Glutamatergic neuron (in vitro differentiated cells): ENCODE results near the gene OGA. TPM values are rescaled to one million over a fixed set of nuclear protein-coding genes. Genes with fewer than 3 reads are reported as not detected.

ENCODE experiments used
- DNase-seq: peaks from one replicate; pipeline ENCODE4 v3.0.0; 2022
- H3K27ac Mint-ChIP-seq: one replicate; pipeline ENCODE4 v1.8.0; 2020; ENCODE audit warnings: mild to moderate bottlenecking, mixed read lengths, inconsistent platforms; ENCODE audit not compliant: unreplicated experiment
- H3K27me3 Mint-ChIP-seq: one replicate; pipeline ENCODE4 v1.8.0; 2020; ENCODE audit warnings: mild to moderate bottlenecking, moderate library complexity, mixed read lengths, inconsistent platforms; ENCODE audit not compliant: unreplicated experiment
- H3K36me3 Mint-ChIP-seq: one replicate; pipeline ENCODE4 v1.8.0; 2020; ENCODE audit warnings: mild to moderate bottlenecking, mixed read lengths, inconsistent platforms; ENCODE audit not compliant: unreplicated experiment
- H3K4me1 Mint-ChIP-seq: one replicate; pipeline ENCODE4 v1.8.0; 2020; ENCODE audit warnings: mild to moderate bottlenecking, low read depth, mixed read lengths, inconsistent platforms; ENCODE audit not compliant: unreplicated experiment
- H3K4me3 Mint-ChIP-seq: one replicate; pipeline ENCODE4 v1.8.0; 2020; ENCODE audit warnings: mild to moderate bottlenecking, mixed read lengths, inconsistent platforms; ENCODE audit not compliant: unreplicated experiment
- H3K9me3 Mint-ChIP-seq: one replicate; pipeline ENCODE4 v1.8.0; 2020; ENCODE audit warnings: mild to moderate bottlenecking, moderate library complexity, mixed read lengths, inconsistent platforms; ENCODE audit not compliant: unreplicated experiment
- CTCF ChIP-seq: fragments of 200-600 bp; sonication (generic); IDR thresholded peaks from one replicate; pipeline ENCODE4 v1.5.0; 2021; ENCODE audit not compliant: partially characterized antibody, unreplicated experiment
- total RNA-seq: library from RNA; stranded (reverse); fragmentation: NEBNext Ultra II Directional; extraction: Animal tissue kit (Norgen Biotek cat#: 25700); gene quantifications from one replicate; pipeline ENCODE4 v1.2.1, GENCODE V29; 2021; ENCODE audit not compliant: unreplicated experiment

Gene OGA
- total RNA-seq, 1 donor from 2014 or later: 277 TPM

GRCh38 chr10:101848408-101848807 lies 30.2 kb upstream of the OGA start:
- Mint-ChIP-seq H3K4me3 (no peak overlapping the region), H3K9me3 (peaks cover 2% of the 10 kb centered on the region), H3K4me1 (peaks cover 21% of the 10 kb centered on the region), H3K27me3 (peaks cover 12% of the 10 kb centered on the region), H3K36me3 (no peaks in the 10 kb centered on the region), H3K27ac (no peak overlapping the region)
- DNase-seq: no peak
- no peak for TF ChIP-seq CTCF

GRCh38 chr10:101845893-101846292 lies 27.6 kb upstream of the OGA start:
- DNase-seq: no peak
- H3K27ac Mint-ChIP-seq: no peak overlapping the region
- peaks cover 42% of the 10 kb centered on the region for H3K4me1 Mint-ChIP-seq
- H3K9me3 Mint-ChIP-seq: peaks cover 13% of the 10 kb centered on the region
- no peaks in the 10 kb centered on the region for H3K36me3 Mint-ChIP-seq
- peaks cover 24% of the 10 kb centered on the region for H3K27me3 Mint-ChIP-seq
- no peak for TF ChIP-seq CTCF
- H3K4me3 Mint-ChIP-seq: no peak overlapping the region

- no peaks in the 10 kb centered on the region for H3K36me3 Mint-ChIP-seq
- H3K9me3 Mint-ChIP-seq: peaks cover 13% of the 10 kb centered on the region
- H3K4me3 Mint-ChIP-seq: peak within 1 kb of the TSS; percentile 77
- peaks cover 16% of the 10 kb centered on the region for H3K27me3 Mint-ChIP-seq
- peak within 1 kb of the TSS; percentile 73 for H3K27ac Mint-ChIP-seq
- peaks cover 55% of the 10 kb centered on the region for H3K4me1 Mint-ChIP-seq
- peak; percentile 78 for DNase-seq
- TF ChIP-seq CTCF: peak; percentile 93
These were observed 25.1 kb upstream of the OGA start, which contains the start of gene KCNIP2 for GRCh38 chr10:101843032-101844021. TSS of gene KCNIP2 (minus strand) at chr10:101843800. CDS start at chr10:101843568, 232 bp downstream.

- Mint-ChIP-seq H3K9me3 (peaks cover 14% of the 10 kb centered on the region), H3K4me1 (peaks cover 57% of the 10 kb centered on the region), H3K27me3 (peaks cover 16% of the 10 kb centered on the region), H3K27ac (peak overlapping the region; percentile 73), H3K4me3 (peak overlapping the region; percentile 76), H3K36me3 (no peaks in the 10 kb centered on the region)
- DNase-seq: no peak
- no peak for TF ChIP-seq CTCF
These were observed 23.6 kb upstream of the OGA start for GRCh38 chr10:101841826-101842225.
